Uterus (tissue), 4 donors: Measurements from ENCODE around the gene FAM118B. TPM values are rescaled to one million over a fixed set of nuclear protein-coding genes. Genes with fewer than 3 reads are reported as not detected.
A peak's percentile ranks its signal among the peaks of the same experiment; 100 is the strongest.
"Not testable (repeated sequence)": the region's sequence is repeated elsewhere in the genome, so short reads cannot be mapped to it uniquely, and the experiment has no call there.

Source experiments
- DNase-seq, 2 donors: peaks; one replicate each; pipeline ENCODE4 v3.0.0-alpha.2; 2019 to 2020
- H3K27ac ChIP-seq, 2 donors: fragments of 200-600 bp; sonication (generic); 1 replicate in 1 of 2; 2 replicates in 1 of 2; pipeline ENCODE4 v1.5.1; 2016 to 2018
- H3K27me3 ChIP-seq, 2 donors: fragments of 200-600 bp; sonication (generic); one replicate each; pipeline ENCODE4 v1.5.1; 2018 to 2019; ENCODE audit warnings: control low read depth in 1 of 2
- H3K36me3 ChIP-seq, 2 donors: fragments of 200-600 bp; sonication (generic); one replicate each; pipeline ENCODE4 v1.5.1; 2019; ENCODE audit warnings: control low read depth in 1 of 2
- H3K4me1 ChIP-seq, 2 donors: fragments of 200-600 bp; sonication (generic); one replicate each; pipeline ENCODE4 v1.5.1; 2018 to 2019; ENCODE audit warnings: control low read depth in 1 of 2
- H3K4me3 ChIP-seq, 2 donors: fragments of 200-600 bp; sonication (generic); 1 replicate in 1 of 2; 2 replicates in 1 of 2; pipeline ENCODE4 v1.5.1; 2018 to 2019; ENCODE audit warnings: mild to moderate bottlenecking in 1 of 2
- H3K9me3 ChIP-seq, 2 donors: fragments of 200-600 bp; sonication (generic); one replicate each; pipeline ENCODE4 v1.5.1; 2019; ENCODE audit warnings: control low read depth in 1 of 2
- POLR2A ChIP-seq, 2 donors: fragments of 450-650 bp; IDR thresholded peaks; one replicate each; pipeline ENCODE4 v1.6.1; 2016; ENCODE audit warnings: antibody characterized with exemption in 2 of 2, mild to moderate bottlenecking in 1 of 2, moderate library complexity in 1 of 2
- intact Hi-C: fragments of 100-400 bp; cut with DNase I; formaldehyde crosslinking; loops from one replicate; pipeline ENCODE4 v1.15.1; 2023; ENCODE audit warnings: low total_unique reads
- total RNA-seq, 4 donors: library from RNA; depleted of rRNA in 3 of 4; stranded (reverse); fragments of >200 nt in 3 of 4; gene quantifications; one replicate each; pipeline versions ENCODE4 v1.1.0 to v1.2.4, GENCODE V29; 2014 to 2023
- TF ChIP-seq, protein P1 (sequence below), 4 experiments: fragments of 200-600 bp in 2 of 4; fragments of 450-650 bp in 2 of 4; sonication (generic) in 2 of 4; IDR thresholded peaks; one replicate each; pipeline ENCODE4 v1.5.1; 2016 to 2019; ENCODE audit warnings: antibody characterized with exemption in 4 of 4, mild to moderate bottlenecking in 2 of 4, moderate library complexity in 1 of 4
- donor health status: DM: yes; HTN: yes; CAD: no.

FAM118B gene
- total RNA-seq, 4 donors from 2014 or later = 14.7 to 31.8 (median 17.8) TPM

DNA sequence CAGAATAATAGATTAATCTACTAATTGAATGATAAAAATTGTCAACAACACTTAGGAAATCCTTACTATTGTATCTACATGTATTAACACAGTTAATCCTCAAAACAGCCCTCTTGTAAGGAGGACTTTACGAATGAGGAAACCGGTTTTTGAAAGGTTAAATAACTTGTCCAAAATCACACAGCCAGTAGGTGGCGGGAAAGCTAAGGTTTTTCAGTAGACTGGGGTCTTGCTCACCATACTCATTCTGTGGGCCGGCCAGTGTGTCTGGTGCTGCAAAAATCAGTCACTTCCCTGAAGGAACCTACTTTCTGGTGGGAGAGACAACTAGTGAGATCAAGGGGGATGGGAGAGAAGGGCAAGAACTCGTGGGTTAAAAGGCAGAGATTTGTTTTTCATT is 96.1 kb downstream of the FAM118B start:
- Histone ChIP-seq H3K27ac (no peak overlapping the region), H3K4me3 (no peak overlapping the region), H3K4me1 (no peaks in the 10 kb centered on the region), H3K27me3 (no peaks in the 10 kb centered on the region), H3K36me3 (no peaks in the 10 kb centered on the region), H3K9me3 (no peaks in the 10 kb centered on the region)
- DNase-seq = no peak
- intact Hi-C loops = no loop called here
- TF ChIP-seq, protein P1, sequence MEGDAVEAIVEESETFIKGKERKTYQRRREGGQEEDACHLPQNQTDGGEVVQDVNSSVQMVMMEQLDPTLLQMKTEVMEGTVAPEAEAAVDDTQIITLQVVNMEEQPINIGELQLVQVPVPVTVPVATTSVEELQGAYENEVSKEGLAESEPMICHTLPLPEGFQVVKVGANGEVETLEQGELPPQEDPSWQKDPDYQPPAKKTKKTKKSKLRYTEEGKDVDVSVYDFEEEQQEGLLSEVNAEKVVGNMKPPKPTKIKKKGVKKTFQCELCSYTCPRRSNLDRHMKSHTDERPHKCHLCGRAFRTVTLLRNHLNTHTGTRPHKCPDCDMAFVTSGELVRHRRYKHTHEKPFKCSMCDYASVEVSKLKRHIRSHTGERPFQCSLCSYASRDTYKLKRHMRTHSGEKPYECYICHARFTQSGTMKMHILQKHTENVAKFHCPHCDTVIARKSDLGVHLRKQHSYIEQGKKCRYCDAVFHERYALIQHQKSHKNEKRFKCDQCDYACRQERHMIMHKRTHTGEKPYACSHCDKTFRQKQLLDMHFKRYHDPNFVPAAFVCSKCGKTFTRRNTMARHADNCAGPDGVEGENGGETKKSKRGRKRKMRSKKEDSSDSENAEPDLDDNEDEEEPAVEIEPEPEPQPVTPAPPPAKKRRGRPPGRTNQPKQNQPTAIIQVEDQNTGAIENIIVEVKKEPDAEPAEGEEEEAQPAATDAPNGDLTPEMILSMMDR (IDR thresholded peaks at IDR 0.05) = no peak
- no peak for TF ChIP-seq POLR2A (IDR thresholded peaks at IDR 0.05)

DNA sequence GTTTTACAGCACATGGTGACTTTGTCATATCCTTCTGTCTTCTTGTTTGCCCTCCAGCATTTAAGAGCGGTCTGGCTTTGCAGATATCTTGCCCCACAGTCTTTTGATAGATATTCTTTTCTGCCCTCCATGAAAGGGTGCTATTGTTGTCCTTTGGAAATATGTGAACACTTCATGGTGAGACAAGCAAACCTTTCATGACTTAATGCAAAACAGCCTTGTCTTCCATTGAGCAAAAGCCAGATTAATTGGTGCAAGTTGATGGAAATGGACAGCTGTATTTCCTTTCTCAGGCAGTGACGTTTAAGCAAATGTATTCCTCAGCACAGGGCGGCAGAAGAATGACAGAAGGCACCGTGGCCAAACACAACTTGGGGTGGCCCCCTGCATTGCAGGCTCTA is 96.7 kb downstream of the FAM118B start:
- DNase-seq = no peak
- Histone ChIP-seq H3K9me3 (no peaks in the 10 kb centered on the region), H3K4me3 (no peak overlapping the region), H3K4me1 (no peaks in the 10 kb centered on the region), H3K27ac (no peak overlapping the region), H3K36me3 (no peaks in the 10 kb centered on the region), H3K27me3 (no peaks in the 10 kb centered on the region)
- no peak for TF ChIP-seq POLR2A (IDR thresholded peaks at IDR 0.05)
- TF ChIP-seq, protein P1 (IDR thresholded peaks at IDR 0.05) = no peak
- intact Hi-C loops = no loop called here

DNA sequence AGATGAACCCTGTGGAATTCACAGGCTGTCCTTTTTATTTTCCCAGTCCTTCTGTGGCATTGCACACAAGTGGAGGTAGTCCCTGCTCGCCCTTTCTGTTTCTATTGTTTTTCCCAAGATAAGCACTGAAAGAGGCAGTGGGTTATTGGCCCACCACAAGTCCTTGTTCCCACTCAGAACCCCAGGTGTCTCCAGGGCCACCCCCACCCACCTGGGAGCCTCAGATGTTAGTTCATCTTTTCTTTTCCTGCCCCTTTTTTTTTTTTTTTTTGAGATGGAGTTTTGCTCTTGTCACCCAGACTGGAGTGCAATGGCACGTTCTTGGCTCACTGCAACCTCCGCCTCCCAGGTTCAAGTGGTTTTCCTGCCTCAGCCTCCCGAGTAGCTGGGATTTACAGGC is 97.2 kb downstream of the FAM118B start:
- H3K36me3 ChIP-seq, H3K9me3 ChIP-seq, DNase-seq, H3K27me3 ChIP-seq, H3K4me1 ChIP-seq, H3K27ac ChIP-seq, H3K4me3 ChIP-seq, intact Hi-C loops: not testable (repeated sequence)

DNA sequence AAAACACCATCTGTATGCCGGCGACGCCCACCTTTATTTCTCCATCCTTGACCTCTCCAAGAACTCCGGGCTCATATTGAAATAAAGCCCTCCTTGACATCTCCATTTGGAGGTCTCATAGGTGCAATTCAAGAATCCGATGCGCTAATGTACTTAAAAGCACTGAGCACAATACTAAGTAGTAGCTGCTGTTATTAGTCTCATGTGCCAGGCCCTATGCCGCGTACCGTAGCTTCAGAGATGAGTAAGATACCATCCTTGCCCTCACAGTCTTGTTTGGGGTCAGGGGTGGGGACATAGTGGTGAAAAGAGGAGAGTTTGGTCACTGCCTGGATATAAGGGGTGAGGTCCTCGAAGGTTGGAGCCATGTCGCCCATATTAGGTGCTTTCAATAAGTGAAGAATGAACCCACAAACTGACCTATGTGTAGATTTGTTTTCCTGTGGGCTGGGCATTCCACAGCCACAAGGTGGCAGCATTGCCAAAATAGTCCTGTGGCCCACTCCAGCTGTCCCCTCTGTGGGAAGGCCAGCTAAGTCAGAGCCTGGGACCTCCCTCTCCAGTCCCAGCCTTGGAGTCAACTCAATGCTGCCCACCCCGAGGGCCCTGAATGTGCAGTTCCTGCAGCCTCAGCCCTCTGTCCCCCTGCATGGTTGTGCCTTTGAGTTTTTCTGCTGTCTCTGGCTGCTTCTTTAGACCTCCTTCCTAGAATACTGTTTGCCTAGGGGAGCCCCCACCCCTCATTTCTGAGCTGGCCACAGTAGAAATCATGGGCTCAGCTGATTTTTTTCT is 98.8 kb downstream of the FAM118B start:
- DNase-seq = peak; percentile 74 to 81
- intact Hi-C loops = loop anchor here (1.0 to 10.0 kb wide), 2 partner anchors 104 to 171 kb away; no protein-coding TSS in a partner anchor
- Histone ChIP-seq H3K4me1 (no peaks in the 10 kb centered on the region), H3K4me3 (no peak overlapping the region), H3K27ac (no peak overlapping the region), H3K9me3 (no peaks in the 10 kb centered on the region), H3K36me3 (no peaks in the 10 kb centered on the region), H3K27me3 (no peaks in the 10 kb centered on the region)
- no peak for TF ChIP-seq POLR2A (IDR thresholded peaks at IDR 0.05)
- TF ChIP-seq, protein P1 (IDR thresholded peaks at IDR 0.05) = peak; percentile 84 to 88 (median 87)

DNA sequence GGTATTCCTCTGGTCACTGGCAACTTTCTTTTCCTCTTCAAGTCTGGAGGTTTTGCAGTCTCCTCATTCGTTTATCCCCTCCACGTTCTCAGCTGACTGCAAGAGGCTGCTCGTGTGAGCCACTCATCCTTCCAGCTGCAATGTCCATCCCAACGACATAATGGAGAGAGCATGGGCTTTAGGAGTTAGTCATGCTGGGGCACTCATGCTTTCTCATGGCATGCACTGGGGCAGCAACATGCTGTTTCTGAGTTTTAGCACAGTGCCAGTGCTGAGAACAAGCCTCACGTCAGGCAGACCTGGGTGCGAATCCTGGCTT is 99.4 kb downstream of the FAM118B start:
- no peak for DNase-seq
- Histone ChIP-seq H3K4me1 (no peaks in the 10 kb centered on the region), H3K9me3 (no peaks in the 10 kb centered on the region), H3K4me3 (no peak overlapping the region), H3K27ac (no peak overlapping the region), H3K27me3 (no peaks in the 10 kb centered on the region), H3K36me3 (no peaks in the 10 kb centered on the region)
- intact Hi-C loops = loop anchor here (1.0 to 10.0 kb wide), 2 partner anchors 104 to 170 kb away; no protein-coding TSS in a partner anchor
- TF ChIP-seq, protein P1 (IDR thresholded peaks at IDR 0.05) = no peak
- TF ChIP-seq POLR2A (IDR thresholded peaks at IDR 0.05) = no peak
